Mesodermal cell (in vitro differentiated cells): ENCODE measurements around the gene PEX7.
A peak's percentile ranks its signal among the peaks of the same experiment; 100 is the strongest.

Experiments used
- H3K27ac ChIP-seq: 2 replicates; pipeline ENCODE4 v1.7.0; 2013; ENCODE audit warnings: mild to moderate bottlenecking, low read depth, low read length, moderate library complexity; ENCODE audit not compliant: severe bottlenecking
- H3K36me3 ChIP-seq: 2 replicates; pipeline ENCODE4 v1.7.1; 2013; ENCODE audit warnings: mild to moderate bottlenecking, low read length, moderate library complexity; ENCODE audit not compliant: control insufficient read depth, insufficient read depth
- H3K4me1 ChIP-seq: one replicate; pipeline ENCODE4 v1.7.1; 2013; ENCODE audit warnings: mild to moderate bottlenecking, low read length; ENCODE audit not compliant: insufficient read depth, control insufficient read depth, poor library complexity, severe bottlenecking
- H3K4me3 ChIP-seq: 2 replicates; pipeline ENCODE4 v1.7.0; 2013; ENCODE audit warnings: low read length, control low read depth, mild to moderate bottlenecking; ENCODE audit not compliant: insufficient read depth, poor library complexity, severe bottlenecking; ENCODE audit errors: extremely low read depth
- H3K9me3 ChIP-seq: 2 replicates; pipeline ENCODE4 v1.7.1; 2013; ENCODE audit warnings: mild to moderate bottlenecking, low read length, moderate library complexity; ENCODE audit not compliant: control insufficient read depth
- WGBS, 2 experiments: methylation state at CpG; one replicate each; pipeline ENCODE4 v1.1.5; 2013; ENCODE audit warnings: missing lambda C conversion rate in 2 of 2; ENCODE audit not compliant: insufficient coverage in 2 of 2; 5-methylcytosine and 5-hydroxymethylcytosine counted together

PEX7 gene

GRCh38 chr6:136791296-136792094, 30.9 kb upstream of the PEX7 start:
- Histone ChIP-seq H3K27ac (no peak overlapping the region), H3K9me3 (no peaks in the 10 kb centered on the region), H3K36me3 (no peaks in the 10 kb centered on the region), H3K4me1 (peaks cover 11% of the 10 kb centered on the region), H3K4me3 (peak overlapping the region; percentile 57)
- 3 to 6% methylated on average over 57 to 59 of the region's 62 CpGs for WGBS, 2 experiments

- Histone ChIP-seq H3K4me1 (peaks cover 11% of the 10 kb centered on the region), H3K27ac (no peak overlapping the region), H3K9me3 (no peaks in the 10 kb centered on the region), H3K36me3 (no peaks in the 10 kb centered on the region), H3K4me3 (peak overlapping the region; percentile 57)
- 0% methylated on average over 30 to 33 of the region's 46 CpGs for WGBS, 2 experiments
Observed at GRCh38 chr6:136792095-136792409, 30.3 kb upstream of the PEX7 start.

GRCh38 chr6:136792410-136793262, 29.8 kb upstream of the PEX7 start, which contains the start of gene MAP3K5:
TSS of gene MAP3K5 (minus strand) at chr6:136792477. CDS start at chr6:136792157, 320 bp downstream.
- H3K9me3 ChIP-seq = no peaks in the 10 kb centered on the region
- no peak within 1 kb of the TSS for H3K27ac ChIP-seq
- peaks cover 8% of the 10 kb centered on the region for H3K4me1 ChIP-seq
- H3K36me3 ChIP-seq = no peaks in the 10 kb centered on the region
- peak within 1 kb of the TSS; percentile 57 for H3K4me3 ChIP-seq
- 1 to 2% methylated on average over 56 to 59 of the region's 89 CpGs for WGBS, 2 experiments

- peak overlapping the region; percentile 57 for H3K4me3 ChIP-seq
Observed at GRCh38 chr6:136793363-136793762, 29.0 kb upstream of the PEX7 start.

GRCh38 chr6:136795386-136795785, 27.0 kb upstream of the PEX7 start:
- no peaks in the 10 kb centered on the region for H3K36me3 ChIP-seq
- no peaks in the 10 kb centered on the region for H3K9me3 ChIP-seq
- H3K4me3 ChIP-seq = no peak overlapping the region
- no peak overlapping the region for H3K27ac ChIP-seq
- 89 to 94% methylated on average over 2 of the region's 2 CpGs for WGBS, 2 experiments
- no peaks in the 10 kb centered on the region for H3K4me1 ChIP-seq

More at GRCh38 chr6:136793363-136793762, 29.0 kb upstream of the PEX7 start:
- H3K9me3 ChIP-seq = no peaks in the 10 kb centered on the region
- WGBS, 2 experiments = 71 to 83% methylated on average over 2 to 5 of the region's 8 CpGs
- H3K27ac ChIP-seq = no peak overlapping the region
- no peaks in the 10 kb centered on the region for H3K36me3 ChIP-seq
- H3K4me1 ChIP-seq = peaks cover 2% of the 10 kb centered on the region

- H3K4me3 ChIP-seq = no peak overlapping the region
- 76% methylated on average over 4 of the region's 5 CpGs; no CpG with 5 or more reads in 1 of the 2 experiments for WGBS, 2 experiments
- no peaks in the 10 kb centered on the region for H3K4me1 ChIP-seq
Observed at GRCh38 chr6:136795996-136796395, 26.4 kb upstream of the PEX7 start.

GRCh38 chr6:136798044-136798443, 24.3 kb upstream of the PEX7 start:
- Histone ChIP-seq H3K36me3 (no peaks in the 10 kb centered on the region), H3K27ac (no peak overlapping the region), H3K9me3 (no peaks in the 10 kb centered on the region), H3K4me1 (no peaks in the 10 kb centered on the region), H3K4me3 (no peak overlapping the region)
- no CpG with 5 or more reads among the region's 1 CpG for WGBS, 2 experiments

More at GRCh38 chr6:136795996-136796395, 26.4 kb upstream of the PEX7 start:
- Histone ChIP-seq H3K36me3 (no peaks in the 10 kb centered on the region), H3K27ac (no peak overlapping the region), H3K9me3 (no peaks in the 10 kb centered on the region)

GRCh38 chr6:136801581-136801980, 20.8 kb upstream of the PEX7 start:
- Histone ChIP-seq H3K4me3 (no peak overlapping the region), H3K36me3 (no peaks in the 10 kb centered on the region), H3K27ac (no peak overlapping the region), H3K9me3 (no peaks in the 10 kb centered on the region), H3K4me1 (no peaks in the 10 kb centered on the region)
- 100% methylated on average over 1 of the region's 2 CpGs; no CpG with 5 or more reads in 1 of the 2 experiments for WGBS, 2 experiments

GRCh38 chr6:136803608-136804007, 18.8 kb upstream of the PEX7 start:
- Histone ChIP-seq H3K9me3 (no peaks in the 10 kb centered on the region), H3K36me3 (no peaks in the 10 kb centered on the region), H3K27ac (no peak overlapping the region), H3K4me1 (no peaks in the 10 kb centered on the region), H3K4me3 (no peak overlapping the region)
- WGBS, 2 experiments = no CpG with 5 or more reads among the region's 1 CpG

- H3K9me3 ChIP-seq = no peaks in the 10 kb centered on the region
- no peak overlapping the region for H3K4me3 ChIP-seq
- H3K4me1 ChIP-seq = no peaks in the 10 kb centered on the region
- WGBS, 2 experiments = 82 to 83% methylated on average over 2 to 4 of the region's 7 CpGs
- H3K27ac ChIP-seq = no peak overlapping the region
- H3K36me3 ChIP-seq = no peaks in the 10 kb centered on the region
Observed at GRCh38 chr6:136809091-136809860, 13.1 kb upstream of the PEX7 start.
